PFSK-1 (cell line): Measurements from ENCODE around the gene OR8B3. TPM values are rescaled to one million over a fixed set of nuclear protein-coding genes. Genes with fewer than 3 reads are reported as not detected.

Source experiments
- FOXP2 ChIP-seq: optimal IDR thresholded peaks from 2 replicates; pipeline ENCODE3; 2011; ENCODE audit warnings: borderline replicate concordance, control low read depth, inconsistent platforms; ENCODE audit not compliant: insufficient read depth; ENCODE audit errors: extremely low read length, extremely low read depth
- POLR2AphosphoS5 ChIP-seq: IDR thresholded peaks from 2 replicates; pipeline ENCODE4 v1.6.1; 2012; ENCODE audit warnings: low read depth, mild to moderate bottlenecking, control low read depth, low read length, moderate library complexity
- SIN3A ChIP-seq: IDR thresholded peaks from 2 replicates; pipeline ENCODE4 v1.6.1; 2012; ENCODE audit warnings: mild to moderate bottlenecking, low read length, moderate library complexity, borderline replicate concordance; ENCODE audit not compliant: insufficient read depth
- TAF1 ChIP-seq: IDR thresholded peaks from 2 replicates; pipeline ENCODE4 v1.6.1; 2012; ENCODE audit warnings: low read length, control low read depth, borderline replicate concordance; ENCODE audit not compliant: insufficient read depth
- polyA plus RNA-seq: library from polyadenylated mRNA; unstranded; fragments of >200 nt; gene quantifications from one replicate; pipeline ENCODE4 v1.2.1, GENCODE V29; 2012; ENCODE audit warnings: low read depth, missing spikeins; ENCODE audit not compliant: insufficient read length
- TF ChIP-seq, protein P1 (sequence below), 2 experiments: IDR thresholded peaks; 2 replicates each; pipeline versions ENCODE4 v1.6.1 to v1.8.0; 2011 to 2012; ENCODE audit warnings: low read depth in 2 of 2, low read length in 2 of 2, control low read depth in 1 of 2, inconsistent platforms in 1 of 2, mild to moderate bottlenecking in 1 of 2, moderate library complexity in 1 of 2; ENCODE audit not compliant: insufficient read depth in 1 of 2

OR8B3 gene, protein sequence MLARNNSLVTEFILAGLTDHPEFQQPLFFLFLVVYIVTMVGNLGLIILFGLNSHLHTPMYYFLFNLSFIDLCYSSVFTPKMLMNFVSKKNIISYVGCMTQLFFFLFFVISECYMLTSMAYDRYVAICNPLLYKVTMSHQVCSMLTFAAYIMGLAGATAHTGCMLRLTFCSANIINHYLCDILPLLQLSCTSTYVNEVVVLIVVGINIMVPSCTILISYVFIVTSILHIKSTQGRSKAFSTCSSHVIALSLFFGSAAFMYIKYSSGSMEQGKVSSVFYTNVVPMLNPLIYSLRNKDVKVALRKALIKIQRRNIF
- polyA plus RNA-seq = not detected

DNA sequence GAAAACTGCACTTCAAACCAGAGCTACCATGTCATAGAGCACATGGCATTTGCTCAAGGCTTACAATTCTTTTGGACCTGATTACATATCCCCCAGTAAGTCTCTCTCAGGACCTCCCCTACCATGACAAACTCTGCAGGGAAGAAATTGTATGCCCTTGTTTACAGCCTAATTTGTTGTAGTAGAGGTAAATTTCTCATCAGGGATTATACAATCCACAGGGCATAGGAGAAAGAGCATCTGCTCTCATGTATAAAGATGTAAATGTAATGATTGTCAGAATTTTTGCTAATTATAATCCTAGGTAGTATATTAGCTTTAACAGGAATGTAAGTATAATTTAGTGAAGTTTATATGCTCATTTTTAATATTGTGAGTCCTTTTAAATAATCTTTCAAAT lies at the start of gene OR8B3:
OR8B3 (minus strand) TSS at position 101 of the 400 bp plus-strand sequence. CDS start 1,673 bp downstream, outside the sequence.
- TF ChIP-seq POLR2AphosphoS5 (no peak), FOXP2 (no peak), SIN3A (no peak), TAF1 (no peak)
- TF ChIP-seq, protein P1, sequence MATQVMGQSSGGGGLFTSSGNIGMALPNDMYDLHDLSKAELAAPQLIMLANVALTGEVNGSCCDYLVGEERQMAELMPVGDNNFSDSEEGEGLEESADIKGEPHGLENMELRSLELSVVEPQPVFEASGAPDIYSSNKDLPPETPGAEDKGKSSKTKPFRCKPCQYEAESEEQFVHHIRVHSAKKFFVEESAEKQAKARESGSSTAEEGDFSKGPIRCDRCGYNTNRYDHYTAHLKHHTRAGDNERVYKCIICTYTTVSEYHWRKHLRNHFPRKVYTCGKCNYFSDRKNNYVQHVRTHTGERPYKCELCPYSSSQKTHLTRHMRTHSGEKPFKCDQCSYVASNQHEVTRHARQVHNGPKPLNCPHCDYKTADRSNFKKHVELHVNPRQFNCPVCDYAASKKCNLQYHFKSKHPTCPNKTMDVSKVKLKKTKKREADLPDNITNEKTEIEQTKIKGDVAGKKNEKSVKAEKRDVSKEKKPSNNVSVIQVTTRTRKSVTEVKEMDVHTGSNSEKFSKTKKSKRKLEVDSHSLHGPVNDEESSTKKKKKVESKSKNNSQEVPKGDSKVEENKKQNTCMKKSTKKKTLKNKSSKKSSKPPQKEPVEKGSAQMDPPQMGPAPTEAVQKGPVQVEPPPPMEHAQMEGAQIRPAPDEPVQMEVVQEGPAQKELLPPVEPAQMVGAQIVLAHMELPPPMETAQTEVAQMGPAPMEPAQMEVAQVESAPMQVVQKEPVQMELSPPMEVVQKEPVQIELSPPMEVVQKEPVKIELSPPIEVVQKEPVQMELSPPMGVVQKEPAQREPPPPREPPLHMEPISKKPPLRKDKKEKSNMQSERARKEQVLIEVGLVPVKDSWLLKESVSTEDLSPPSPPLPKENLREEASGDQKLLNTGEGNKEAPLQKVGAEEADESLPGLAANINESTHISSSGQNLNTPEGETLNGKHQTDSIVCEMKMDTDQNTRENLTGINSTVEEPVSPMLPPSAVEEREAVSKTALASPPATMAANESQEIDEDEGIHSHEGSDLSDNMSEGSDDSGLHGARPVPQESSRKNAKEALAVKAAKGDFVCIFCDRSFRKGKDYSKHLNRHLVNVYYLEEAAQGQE (IDR thresholded peaks at IDR 0.05; ENCODE audit: insufficient read depth in 1 of 2, low read depth in 2 of 2, low read length in 2 of 2) = no peak

DNA sequence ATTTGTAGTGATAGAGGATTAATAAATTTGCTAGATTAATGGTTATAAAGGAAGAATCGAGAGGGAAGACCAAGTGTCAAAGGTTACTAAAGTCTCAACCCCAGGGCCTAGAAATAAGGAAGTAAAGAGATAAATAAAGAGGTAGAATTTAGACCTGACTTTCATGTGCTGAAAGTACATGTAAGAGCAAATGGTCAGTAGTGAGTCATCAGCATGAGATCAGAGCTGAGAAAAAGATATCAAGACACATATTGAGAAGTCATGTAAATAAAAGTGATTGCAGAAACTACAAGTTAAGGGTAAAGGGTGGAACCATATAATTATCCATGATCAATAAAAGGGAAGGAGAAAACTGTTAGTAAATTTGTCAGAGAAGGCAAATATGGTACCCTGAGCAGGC lies 48.1 kb upstream of the OR8B3 start:
- TF ChIP-seq TAF1 (no peak), SIN3A (no peak), FOXP2 (no peak), POLR2AphosphoS5 (no peak)
- TF ChIP-seq, protein P1 (IDR thresholded peaks at IDR 0.05; ENCODE audit: insufficient read depth in 1 of 2, low read depth in 2 of 2, low read length in 2 of 2) = no peak

DNA sequence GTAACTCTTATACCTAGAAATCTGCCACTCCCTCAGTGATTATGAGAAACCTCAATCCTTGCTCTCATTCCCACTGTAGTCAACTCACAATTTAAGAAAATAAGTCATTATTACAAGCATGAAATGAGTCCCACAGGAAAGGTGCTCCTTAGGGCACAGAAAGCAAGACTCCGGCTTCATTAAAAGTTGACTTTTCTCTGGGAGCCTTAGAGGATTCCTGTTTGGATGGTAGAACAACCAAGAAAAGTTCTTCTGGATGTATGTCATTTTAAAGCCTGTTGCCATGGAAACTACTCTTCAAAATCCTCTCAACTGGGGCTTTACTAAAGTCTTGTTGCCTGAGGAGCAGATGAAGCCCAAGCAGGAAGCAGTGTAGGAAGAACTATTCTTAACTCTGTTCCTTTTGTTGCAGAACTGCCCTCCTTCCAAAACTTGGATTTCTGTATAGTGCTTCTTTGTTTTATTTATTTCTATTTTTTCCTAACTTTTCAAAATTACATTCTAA lies 46.9 kb upstream of the OR8B3 start, which contains the start of gene OR8B8:
OR8B8 (minus strand) TSS at position 51 of the 505 bp plus-strand sequence. CDS start 4,611 bp downstream, outside the sequence.
- TF ChIP-seq SIN3A (no peak), POLR2AphosphoS5 (no peak), TAF1 (no peak), FOXP2 (no peak)
- TF ChIP-seq, protein P1 (IDR thresholded peaks at IDR 0.05; ENCODE audit: insufficient read depth in 1 of 2, low read depth in 2 of 2, low read length in 2 of 2) = no peak

DNA sequence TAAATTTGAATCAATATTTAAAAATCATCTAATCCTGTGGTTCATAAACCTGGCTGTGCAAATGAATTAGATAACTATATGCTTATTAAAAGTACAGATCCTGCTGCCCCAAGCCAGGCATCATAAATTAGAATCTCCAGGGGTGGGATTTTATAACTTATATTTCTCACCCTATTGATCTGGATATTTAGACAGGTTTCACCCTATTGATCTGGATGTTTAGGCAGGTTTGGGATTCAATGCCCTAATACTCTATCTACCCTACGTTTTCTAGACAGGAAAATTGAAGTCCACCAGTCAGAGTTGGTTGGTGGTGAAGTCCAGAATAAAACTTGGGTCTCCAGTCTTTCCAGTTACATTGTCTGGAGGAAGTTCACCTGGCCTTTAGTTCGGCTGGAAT lies 44.0 kb upstream of the OR8B3 start:
- TF ChIP-seq SIN3A = no peak
- TF ChIP-seq POLR2AphosphoS5 = no peak
- no peak for TF ChIP-seq FOXP2

DNA sequence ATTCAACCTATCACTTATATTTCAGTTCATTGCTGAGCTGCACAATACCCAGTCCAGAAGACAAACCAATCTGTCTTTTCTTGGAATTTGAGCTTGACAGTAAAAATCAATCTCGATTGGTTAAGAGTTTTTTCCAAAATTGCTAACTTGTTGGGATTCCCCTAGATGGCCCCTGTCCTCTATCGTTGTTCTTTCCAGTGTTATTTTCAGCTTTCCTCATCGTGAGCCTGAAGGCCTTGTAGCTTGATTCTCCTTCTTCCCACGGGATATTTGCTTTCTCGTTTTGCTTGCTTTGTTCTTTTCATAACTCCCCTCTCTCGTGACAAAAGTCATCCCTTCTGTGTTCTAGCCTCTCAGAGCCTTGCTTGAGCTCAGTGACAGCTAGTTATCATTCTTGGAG lies 43.6 kb upstream of the OR8B3 start:
- no peak for TF ChIP-seq SIN3A
- TF ChIP-seq, protein P1 (IDR thresholded peaks at IDR 0.05; ENCODE audit: insufficient read depth in 1 of 2, low read depth in 2 of 2, low read length in 2 of 2) = no peak
- no peak for TF ChIP-seq TAF1
- no peak for TF ChIP-seq FOXP2
- TF ChIP-seq POLR2AphosphoS5 = no peak
